GM12878 (cell line): ENCODE results near the gene MRPS18B. TPM values are rescaled to one million over a fixed set of nuclear protein-coding genes. Genes with fewer than 3 reads are reported as not detected.

Experiments used
- ATAC-seq: fragments of 200-7000 bp; cut with Tn5 transposase; 3 replicates; pipeline ENCODE4 v1.9.1; 2020; ENCODE audit warnings: mild to moderate bottlenecking, moderate library complexity
- BruUV-seq: library from RNA; stranded (reverse); fragments of 400-500 nt; replicated peaks from 2 replicates; lab custom pipeline; 2021; lab: Mats Ljungman, UMichigan
- CTCF ChIA-PET: fragments of 300-600 bp; sonication (Branson Sonifier 250); formaldehyde crosslinking; extraction: SDS; loops from one replicate; lab custom pipeline; 2021; ENCODE audit warnings: inconsistent platforms; lab: Yijun Ruan, JAX
- POLR2A ChIA-PET: fragments of 350-600 bp; formaldehyde crosslinking; extraction: SDS; loops from one replicate; lab custom pipeline; 2021; ENCODE audit warnings: inconsistent platforms; lab: Charles Lee
- RAD21 ChIA-PET: fragments of 300-600 bp; sonication (Branson Sonifier 250); formaldehyde crosslinking; loops from one replicate; lab custom pipeline; 2023; ENCODE audit warnings: antibody characterized with exemption; ENCODE audit not compliant: unreplicated experiment; lab: Charles Lee
- SMC1A ChIA-PET: fragments of 300-600 bp; sonication (Branson Sonifier 250); formaldehyde crosslinking; loops from one replicate; lab custom pipeline; 2023; ENCODE audit not compliant: unreplicated experiment, uncharacterized antibody; lab: Charles Lee
- DNase-seq: peaks from one replicate; pipeline ENCODE4 v3.0.0-alpha.2; 2011; ENCODE audit warnings: low read depth, low spot score
- FAIRE-seq: peaks from 3 replicates; lab custom pipeline; 2011; peaks lifted over from hg19 to GRCh38; lab: Jason Lieb, UNC
- H2AFZ ChIP-seq: 2 replicates; pipeline ENCODE4 v1.6.0; 2011; ENCODE audit warnings: low read depth, low read length, control low read depth; ENCODE audit not compliant: control insufficient read depth
- H3K27ac ChIP-seq: 2 replicates; pipeline ENCODE4 v1.5.1; 2011; ENCODE audit warnings: control low read depth; ENCODE audit not compliant: control insufficient read depth, insufficient read depth
- H3K27me3 ChIP-seq, 2 experiments: replicated peaks in 1 of 2; 2 replicates each; pipeline versions ENCODE4 v1.6.0 to v1.6.1; 2011; ENCODE audit warnings: low read length in 1 of 2; ENCODE audit not compliant: control insufficient read depth in 2 of 2, insufficient read depth in 2 of 2
- H3K36me3 ChIP-seq, 2 experiments: 2 replicates each; pipeline ENCODE4 v1.5.1; 2011; ENCODE audit warnings: low read length in 1 of 2; ENCODE audit not compliant: control insufficient read depth in 2 of 2, insufficient read depth in 2 of 2
- H3K4me1 ChIP-seq: 2 replicates; pipeline ENCODE4 v1.6.1; 2011; ENCODE audit warnings: mild to moderate bottlenecking, low read length, moderate library complexity, mixed read lengths; ENCODE audit not compliant: control insufficient read depth, insufficient read depth
- H3K4me2 ChIP-seq: 2 replicates; pipeline ENCODE4 v1.6.0; 2011; ENCODE audit warnings: control low read depth; ENCODE audit not compliant: control insufficient read depth, insufficient read depth
- H3K4me3 ChIP-seq: fragments of 200-600 bp; sonication (generic); 2 replicates; pipeline ENCODE4 v1.5.1; 2016
- H3K79me2 ChIP-seq: 2 replicates; pipeline ENCODE4 v1.6.0; 2011; ENCODE audit warnings: low read length; ENCODE audit not compliant: control insufficient read depth, insufficient read depth
- H3K9ac ChIP-seq: 2 replicates; pipeline ENCODE4 v1.8.0; 2011; ENCODE audit warnings: low read length, control low read depth, mixed read lengths; ENCODE audit not compliant: control insufficient read depth, insufficient read depth
- H3K9me3 ChIP-seq: replicated peaks from 3 replicates; pipeline ENCODE4 v1.5.1; 2011; ENCODE audit warnings: mild to moderate bottlenecking, low read length; ENCODE audit not compliant: control insufficient read depth, insufficient read depth
- H4K20me1 ChIP-seq: 2 replicates; pipeline ENCODE4 v1.6.0; 2011; ENCODE audit not compliant: control insufficient read depth, insufficient read depth
- ASH2L ChIP-seq: fragments of 300-600, 200-600 bp; sonication (generic); IDR thresholded peaks from 2 replicates; pipeline ENCODE4 v1.6.1; 2017; ENCODE audit warnings: low read depth, mild to moderate bottlenecking, borderline replicate concordance
- BCLAF1 ChIP-seq: fragments of 450-650 bp; IDR thresholded peaks from 2 replicates; pipeline ENCODE4 v1.6.1; 2017; ENCODE audit warnings: antibody characterized with exemption, mild to moderate bottlenecking, moderate library complexity
- BHLHE40 ChIP-seq, 2 experiments: fragments of 450-650 bp in 1 of 2; IDR thresholded peaks; 2 replicates each; pipeline ENCODE4 v1.6.1; 2011 to 2017; ENCODE audit warnings: low read depth in 2 of 2, borderline replicate concordance in 1 of 2, improper control_type of control experiment in 1 of 2, low read length in 1 of 2, mild to moderate bottlenecking in 1 of 2
- BMI1 ChIP-seq: fragments of 450-650 bp; IDR thresholded peaks from 2 replicates; pipeline ENCODE4 v1.6.1; 2016; ENCODE audit warnings: mild to moderate bottlenecking, moderate library complexity, borderline replicate concordance
- CHD2 ChIP-seq: IDR thresholded peaks from 2 replicates; pipeline ENCODE4 v1.6.1; 2011; ENCODE audit warnings: low read depth, low read length, improper control_type of control experiment, borderline replicate concordance
- CREB1 ChIP-seq: IDR thresholded peaks from 2 replicates; pipeline ENCODE4 v1.6.1; 2012; ENCODE audit warnings: low read depth, mild to moderate bottlenecking, inconsistent platforms
- DPF2 ChIP-seq: fragments of 450-650 bp; IDR thresholded peaks from 2 replicates; pipeline ENCODE4 v1.6.1; 2017; ENCODE audit warnings: mild to moderate bottlenecking
- EZH2 ChIP-seq: IDR thresholded peaks from 2 replicates; pipeline ENCODE4 v1.6.1; 2012; ENCODE audit warnings: low read depth, mild to moderate bottlenecking, control low read depth, inconsistent platforms, low read length, borderline replicate concordance; ENCODE audit not compliant: control insufficient read depth
- HCFC1 ChIP-seq: fragments of 150-350 bp; IDR thresholded peaks from 2 replicates; pipeline ENCODE4 v1.6.1; 2014; ENCODE audit warnings: low read length
- JUND ChIP-seq: IDR thresholded peaks from 2 replicates; pipeline ENCODE4 v1.6.1; 2012; ENCODE audit warnings: low read depth, mild to moderate bottlenecking, low read length, improper control_type of control experiment, moderate library complexity
- MAX ChIP-seq: IDR thresholded peaks from 2 replicates; pipeline ENCODE4 v1.6.1; 2012; ENCODE audit warnings: low read depth, low read length, improper control_type of control experiment
- NFIC ChIP-seq: IDR thresholded peaks from 2 replicates; pipeline ENCODE4 v1.6.1; 2012; ENCODE audit warnings: low read depth, mild to moderate bottlenecking, inconsistent platforms, low read length, moderate library complexity
- NR2C1 ChIP-seq: fragments of 450-650 bp; IDR thresholded peaks from 2 replicates; pipeline ENCODE4 v1.6.1; 2017; ENCODE audit warnings: antibody characterized with exemption, mild to moderate bottlenecking, moderate library complexity
- RFX5 ChIP-seq: IDR thresholded peaks from 2 replicates; pipeline ENCODE4 v1.6.1; 2011; ENCODE audit warnings: low read depth, low read length, improper control_type of control experiment
- SUPT20H ChIP-seq: IDR thresholded peaks from 2 replicates; pipeline ENCODE4 v1.6.1; 2011; ENCODE audit warnings: low read depth, mild to moderate bottlenecking, low read length, moderate library complexity, borderline replicate concordance; ENCODE audit not compliant: control insufficient read depth
- TCF7 ChIP-seq: IDR thresholded peaks from 2 replicates; pipeline ENCODE4 v1.6.1; 2014; ENCODE audit warnings: antibody characterized with exemption, borderline replicate concordance
- USF2 ChIP-seq: IDR thresholded peaks from 2 replicates; pipeline ENCODE4 v1.6.1; 2011; ENCODE audit warnings: low read depth, low read length, improper control_type of control experiment, borderline replicate concordance
- ZNF384 ChIP-seq: IDR thresholded peaks from 2 replicates; pipeline ENCODE4 v1.6.1; 2012; ENCODE audit warnings: low read depth, mild to moderate bottlenecking, low read length, improper control_type of control experiment, borderline replicate concordance
- WGBS: methylation state at CpG from one replicate; pipeline ENCODE4 v1.1.6; 2016; ENCODE audit warnings: low lambda C conversion rate; ENCODE audit not compliant: insufficient replicate concordance, insufficient coverage; ENCODE audit errors: missing lambda C conversion rate; 5-methylcytosine and 5-hydroxymethylcytosine counted together
- in situ Hi-C: fragments of 300-500 bp; cut with MboI; formaldehyde crosslinking; loops from 9 replicates; pipeline ENCODE4 v1.14.3; 2018; ENCODE audit warnings: mixed read lengths
- intact Hi-C: fragments of 100-400 bp; cut with micrococcal nuclease; formaldehyde crosslinking; loops from one replicate; pipeline ENCODE4 v1.14.2; 2022; ENCODE audit not compliant: unreplicated experiment
- polyA plus RNA-seq, 11 experiments: library from polyadenylated mRNA; depleted of rRNA in 4 of 11; unstranded in 6 of 11; stranded (reverse) in 5 of 11; fragments of >200 nt; fragmentation: Nextera tagmentation in 4 of 11; fragmentation: Illumina TruSeq in 1 of 11; extraction: Ambion mirVana in 4 of 11; extraction: Trizol in 1 of 11; gene quantifications; 1 replicate in 1 of 11; 2 replicates in 10 of 11; pipeline versions ENCODE4 v1.2.1 to v1.2.3, GENCODE V29; 2011 to 2016; ENCODE audit warnings: inconsistent platforms in 2 of 11, missing spikeins in 2 of 11, low read depth in 1 of 11
- total RNA-seq, 4 experiments: library from RNA; depleted of rRNA in 3 of 4; stranded (reverse); fragments of >200 nt in 3 of 4; fragmentation: Illumina TruSeq in 1 of 4; extraction: Trizol in 1 of 4; gene quantifications; 2 replicates each; pipeline versions ENCODE4 v1.2.1 to v1.2.3, GENCODE V29; 2013 to 2021

Gene MRPS18B
- total and polyA plus RNA-seq, 10 of the 15 experiments (the other 5 are each of a cell fraction or from before 2014, with no cell fraction given), result 80.9 to 259 (median 140) TPM

- WGBS, result under 1% methylated on average over 73 of the region's 78 CpGs
- H2AFZ ChIP-seq, result peak overlapping the region; percentile 93
- no TSS peak for BruUV-seq
- H3K4me3 ChIP-seq, result peak overlapping the region; percentile 77
- peaks cover 0 to 3% of the 10 kb centered on the region in 2 experiments; a peak in 3 of 4 replicates for H3K36me3 ChIP-seq
- RAD21 ChIA-PET, result no interaction called here
- H3K79me2 ChIP-seq, result peaks cover 16% of the 10 kb centered on the region
- ATAC-seq (peak; percentile 94), DNase-seq (peak; percentile 24), FAIRE-seq (peak; percentile 68)
- H3K27me3 ChIP-seq, result no peaks in the 10 kb centered on the region
- intact Hi-C loops (loop anchor here (2.0 kb wide), 1 partner anchor 25 kb away; the partner anchor contains the start of gene DHX16), in situ Hi-C loops (no loop called here)
- SMC1A ChIA-PET, result interaction anchor here (0.8 to 1.6 kb wide), 5 partner anchors 9 to 440 kb away, joined by 3 to 6 read pairs (median 4); no protein-coding TSS in a partner anchor
- H3K4me2 ChIP-seq, result peak overlapping the region; percentile 73
- no peaks in the 10 kb centered on the region for H4K20me1 ChIP-seq
- CTCF ChIA-PET, result interaction anchor here (0.8 to 1.5 kb wide), 5 partner anchors 25 to 106 kb away, joined by 3 to 7 read pairs (median 4); partner anchors contain the start of gene DHX16
- H3K27ac ChIP-seq, result peak overlapping the region; percentile 87
- POLR2A ChIA-PET, result interaction anchor here (1.1 kb wide), 1 partner anchor 35 kb away, joined by 7 read pairs; no protein-coding TSS in a partner anchor
- H3K9ac ChIP-seq, result peak overlapping the region; percentile 88
- H3K4me1 ChIP-seq, result peaks cover 2% of the 10 kb centered on the region; the same call in 1 of the 2 replicates
- no peaks in the 10 kb centered on the region for H3K9me3 ChIP-seq
- TF ChIP-seq JUND, result no peak
- no peak for TF ChIP-seq CHD2
- no peak for TF ChIP-seq TCF7
- no peak for TF ChIP-seq USF2
- TF ChIP-seq CREB1, result peak; percentile 5; the same call in 1 of the 2 replicates
- no peak for TF ChIP-seq ASH2L
- no peak for TF ChIP-seq HCFC1
- TF ChIP-seq SUPT20H, result no peak
- no peak for TF ChIP-seq EZH2
- no peak for TF ChIP-seq BCLAF1
- no peak for TF ChIP-seq ZNF384
- no peak for TF ChIP-seq RFX5
- no peak for TF ChIP-seq BMI1
- no peak; a peak in 1 of 4 replicates for TF ChIP-seq BHLHE40 (IDR thresholded peaks at IDR 0.05; ENCODE audit: borderline replicate concordance in 1 of 2, low read depth in 2 of 2, low read length in 1 of 2)
- peak; percentile 79 for TF ChIP-seq DPF2
- TF ChIP-seq NR2C1, result peak; percentile 27; the same call in 1 of the 2 replicates
- 0 out of 2 replicates have a peak, but pooled peaks have one; percentile 16 for TF ChIP-seq MAX
- no peak for TF ChIP-seq NFIC
Observed at GRCh38 chr6:30647242-30648116, 29.8 kb downstream of the MRPS18B start.
